Right renal pelvis (tissue), 4 donors: ENCODE data around the gene AK5. TPM values are rescaled to one million over a fixed set of nuclear protein-coding genes. Genes with fewer than 3 reads are reported as not detected.

Source experiments
- DNase-seq, 4 donors: peaks; one replicate each; pipeline ENCODE4 v3.0.0-alpha.2; 2013; ENCODE audit warnings: low read depth in 4 of 4, low spot score in 3 of 4, missing footprints in 1 of 4
- polyA plus RNA-seq, 4 donors: library from polyadenylated mRNA; unstranded; fragments of 120-200 nt; gene quantifications; one replicate each; pipeline ENCODE4 v1.2.1, GENCODE V29; 2013; ENCODE audit not compliant: insufficient read length in 4 of 4

The AK5 gene
- polyA plus RNA-seq, 4 donors, result 2.5 to 4.5 (median 3.6) TPM

DNA sequence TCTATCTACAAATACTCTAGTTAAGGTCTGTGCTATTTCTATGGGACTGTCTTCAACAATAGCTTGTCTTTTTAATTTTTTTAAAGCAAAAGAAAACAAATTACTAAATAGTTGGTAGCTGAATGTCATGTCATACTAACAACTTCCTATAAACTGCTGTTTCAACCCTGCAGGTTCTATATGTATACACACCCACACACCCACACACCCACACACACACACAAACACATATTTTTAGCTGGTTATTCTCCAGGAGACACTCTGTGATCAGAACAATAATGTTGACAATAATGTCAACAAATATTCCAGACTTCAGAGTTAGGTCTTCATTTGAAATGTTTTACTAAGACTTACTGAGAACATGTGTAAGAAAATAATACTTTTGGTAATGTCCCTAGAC, 66.7 kb downstream of the AK5 start:
- DNase-seq, result no peak

DNA sequence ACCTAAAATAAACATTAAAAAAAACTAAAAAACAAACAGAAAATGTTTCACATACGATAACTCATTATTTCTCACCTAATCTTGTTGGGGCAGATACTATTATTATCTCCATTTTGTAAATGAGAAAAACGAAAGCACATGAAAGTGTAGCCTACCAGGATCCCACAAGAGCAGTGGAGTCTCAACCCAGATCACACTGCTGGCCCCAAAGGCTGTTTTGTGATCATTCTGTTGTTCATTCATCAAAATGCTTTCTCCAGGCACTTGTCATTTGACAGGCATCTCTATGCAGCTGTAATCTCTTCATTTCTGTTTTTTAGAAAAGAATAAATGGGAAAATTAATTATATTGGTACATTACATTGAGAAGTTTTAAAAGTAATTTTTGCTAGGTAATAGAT, 67.5 kb downstream of the AK5 start:
- no peak for DNase-seq

DNA sequence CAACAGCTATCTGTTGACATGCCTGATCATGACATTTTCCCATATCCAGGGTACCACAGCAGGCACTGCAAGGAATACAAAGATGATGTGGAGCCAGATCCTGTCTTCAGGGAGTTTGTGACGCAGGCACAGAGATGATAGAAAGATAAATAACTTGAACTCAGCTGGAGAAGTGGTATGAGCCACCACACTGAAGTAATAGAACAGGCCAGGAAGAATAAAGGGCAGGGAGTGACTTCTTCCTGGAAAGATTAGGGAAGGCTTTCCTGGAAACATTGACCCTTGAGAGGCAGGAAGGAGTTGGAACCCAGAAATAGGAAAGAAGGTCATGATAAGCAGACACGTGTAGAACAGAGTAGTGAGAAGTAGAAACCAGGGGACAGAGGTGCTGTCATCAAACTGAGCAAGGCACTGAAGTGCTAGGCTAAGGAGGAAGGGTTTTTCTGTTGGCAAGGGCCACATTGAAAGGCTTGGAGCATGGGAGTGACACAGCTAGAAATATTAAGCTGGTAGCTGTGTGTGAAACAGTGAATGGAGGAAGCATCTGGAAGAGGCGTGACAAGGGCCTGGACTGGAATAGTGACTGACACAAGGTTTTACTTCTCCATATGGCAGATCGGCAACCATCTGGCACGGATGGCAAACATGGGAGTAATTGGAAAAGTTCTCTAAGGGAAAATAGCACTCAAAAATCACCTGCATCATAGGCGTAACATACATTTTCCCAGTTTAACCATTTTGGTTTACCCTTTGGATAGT, 68.4 kb downstream of the AK5 start:
- DNase-seq, result no peak

DNA sequence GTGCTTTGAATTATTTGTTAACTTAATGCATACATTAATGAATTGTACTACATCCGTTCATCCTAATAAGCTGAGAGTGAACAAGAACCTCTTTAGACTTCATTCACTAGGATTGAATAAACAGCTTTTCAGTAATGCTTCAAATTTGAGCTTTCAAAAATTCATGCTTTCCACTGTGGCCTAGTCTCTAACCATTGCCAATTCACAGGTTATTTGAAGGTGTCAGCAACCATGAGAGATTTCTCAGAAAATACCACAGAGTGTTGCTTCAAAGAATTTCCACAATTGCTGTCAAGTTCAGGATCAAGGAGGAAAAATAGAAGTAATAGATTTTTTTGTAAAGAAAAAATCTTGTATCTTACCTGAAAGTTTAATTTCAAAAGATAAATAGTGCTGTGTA, 72.7 kb downstream of the AK5 start:
- no peak for DNase-seq

DNA sequence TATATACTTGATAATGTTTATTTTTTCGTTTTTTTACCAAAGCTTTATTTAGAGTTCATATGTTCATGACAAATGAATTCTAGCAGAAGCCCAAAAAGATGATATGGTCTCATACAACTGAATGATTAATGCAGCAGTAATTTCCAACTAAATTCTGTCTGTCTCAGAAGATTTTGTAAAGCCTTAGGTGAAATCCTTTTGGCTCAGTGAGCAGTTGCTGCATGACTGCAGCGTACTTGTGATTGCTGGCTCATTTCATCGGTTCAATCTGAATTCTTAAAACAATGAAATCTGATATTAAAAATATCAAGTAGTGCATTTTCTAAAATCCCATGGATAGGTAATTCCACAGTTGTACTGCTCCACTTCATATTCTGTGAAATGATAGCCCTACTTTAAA, 73.2 kb downstream of the AK5 start:
- no peak for DNase-seq

DNA sequence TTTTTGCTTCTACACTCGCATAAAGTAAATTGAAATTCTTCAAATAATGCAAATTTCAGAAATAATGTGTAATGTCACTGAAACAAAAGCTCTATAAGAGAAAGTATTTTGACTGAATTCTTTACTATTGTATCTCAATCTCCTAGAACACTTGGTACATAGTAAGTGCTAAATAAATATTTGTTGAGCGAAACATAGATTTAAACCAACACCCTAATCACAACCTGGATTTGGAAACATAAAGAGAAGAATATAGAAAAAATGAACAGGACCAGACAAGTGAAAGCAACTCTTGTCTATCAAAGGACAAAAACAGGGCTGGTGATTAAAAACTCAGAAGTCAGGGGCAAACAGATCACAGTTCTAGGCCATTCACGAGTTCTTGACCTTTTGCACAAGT, 74.3 kb downstream of the AK5 start:
- no peak for DNase-seq

DNA sequence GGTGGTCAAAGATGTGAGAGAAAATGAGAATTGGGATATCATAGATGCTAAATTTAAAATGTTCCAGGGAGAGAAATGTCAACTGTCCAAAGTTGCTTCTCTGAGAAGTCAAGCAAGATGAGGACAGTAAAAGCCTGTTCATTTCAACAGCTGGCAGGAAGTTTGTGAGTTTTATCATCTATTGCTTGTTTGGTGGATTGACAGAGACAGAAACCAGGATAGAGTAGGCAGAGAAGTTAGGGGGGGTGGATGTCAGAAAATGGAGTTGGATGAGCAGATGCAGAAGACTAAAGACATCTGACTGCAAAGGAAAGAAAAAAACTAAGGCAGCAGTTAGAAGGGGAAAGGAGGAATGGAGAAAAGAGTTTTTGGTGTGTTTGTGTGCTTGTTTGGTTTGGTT, 78.4 kb downstream of the AK5 start:
- DNase-seq, result no peak

DNA sequence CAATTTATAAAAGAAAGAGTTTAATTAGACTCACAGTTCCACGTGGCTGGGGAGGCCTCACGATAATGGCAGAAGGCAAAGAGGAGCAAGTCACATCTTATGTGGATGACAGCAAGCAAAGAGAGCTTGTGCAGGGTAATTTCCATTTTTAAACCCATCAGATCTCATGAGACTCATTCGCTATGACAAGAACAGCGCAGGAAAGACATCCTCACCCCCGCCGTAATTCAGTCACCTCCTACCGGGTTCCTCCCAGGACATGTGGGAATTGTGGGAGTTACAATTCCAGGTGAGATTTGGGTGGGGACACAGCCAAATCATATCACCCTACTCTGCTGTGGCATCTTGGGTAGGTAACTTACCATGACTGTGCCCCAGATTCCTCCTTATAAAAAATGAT, 79.8 kb downstream of the AK5 start:
- no peak for DNase-seq

DNA sequence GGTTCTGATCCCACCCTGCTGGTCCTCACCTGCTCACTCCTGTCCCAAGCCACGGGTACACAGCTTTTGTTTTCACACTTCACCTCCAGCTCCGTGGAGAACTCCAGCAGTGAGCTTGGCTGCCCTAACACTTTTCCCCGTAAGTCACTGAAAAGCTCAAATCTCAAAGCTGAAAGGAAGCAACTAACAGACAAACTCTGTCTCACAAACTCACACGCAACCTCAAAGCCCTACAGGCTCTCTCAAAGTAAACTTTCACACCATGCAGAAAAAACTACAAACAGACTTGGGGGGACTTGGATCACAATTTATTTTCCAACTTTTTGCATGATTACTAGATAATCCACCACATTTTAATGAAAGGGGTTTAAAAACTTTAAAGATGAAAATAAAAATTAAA, 88.3 kb downstream of the AK5 start:
- no peak for DNase-seq

DNA sequence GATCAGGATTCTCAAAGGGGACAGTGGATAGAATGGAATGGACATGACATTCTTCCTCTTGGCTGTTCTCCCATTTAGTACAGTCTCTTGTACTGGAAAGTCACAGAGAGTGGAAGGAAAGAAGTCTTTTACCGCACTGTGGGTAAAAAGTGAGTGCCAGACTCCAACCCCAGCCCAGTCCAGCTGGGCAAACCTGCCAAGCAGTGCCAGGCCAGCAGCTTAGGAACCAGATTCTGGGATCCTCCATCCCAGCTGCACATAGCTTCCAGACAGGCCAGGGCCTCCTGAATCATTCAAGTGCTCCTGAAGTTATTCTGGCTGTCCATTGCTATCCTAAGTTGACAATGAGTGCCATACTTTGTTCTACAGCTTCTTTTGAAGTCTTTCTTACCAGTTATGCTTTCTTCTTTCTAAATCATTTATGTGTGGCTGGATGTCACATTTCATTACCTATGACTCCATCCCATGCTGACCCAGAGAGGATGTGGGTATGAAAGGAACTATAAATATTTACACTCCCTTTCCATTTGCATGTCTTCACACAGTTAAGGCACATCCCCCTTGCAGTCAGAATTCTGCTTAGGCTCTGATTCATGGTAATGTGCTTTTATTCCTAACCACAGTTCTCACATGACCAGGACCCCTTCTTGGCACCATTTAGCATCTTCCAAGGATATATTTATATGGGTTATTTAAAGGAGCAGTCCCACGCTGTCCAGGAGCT, 88.9 kb downstream of the AK5 start:
- DNase-seq, result no peak

DNA sequence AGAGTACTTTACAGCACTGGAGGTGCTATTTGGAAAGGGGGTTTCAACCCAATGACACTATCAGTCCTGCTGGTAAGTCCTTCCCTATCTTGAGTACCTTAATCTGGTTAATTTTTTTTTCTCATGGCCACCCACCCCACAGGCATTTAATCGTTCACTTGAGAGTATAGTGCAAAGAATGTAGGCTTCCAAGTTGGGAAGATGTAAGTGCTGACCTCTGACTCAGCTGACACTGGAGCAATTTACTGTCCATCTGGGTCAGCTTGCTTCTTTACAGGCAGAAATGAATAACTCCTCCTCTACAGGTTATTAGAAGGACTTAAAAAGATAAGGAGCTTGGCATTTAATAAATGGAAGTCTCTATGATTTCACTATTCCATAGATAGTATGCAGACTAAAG, 89.6 kb downstream of the AK5 start:
- DNase-seq, result no peak

DNA sequence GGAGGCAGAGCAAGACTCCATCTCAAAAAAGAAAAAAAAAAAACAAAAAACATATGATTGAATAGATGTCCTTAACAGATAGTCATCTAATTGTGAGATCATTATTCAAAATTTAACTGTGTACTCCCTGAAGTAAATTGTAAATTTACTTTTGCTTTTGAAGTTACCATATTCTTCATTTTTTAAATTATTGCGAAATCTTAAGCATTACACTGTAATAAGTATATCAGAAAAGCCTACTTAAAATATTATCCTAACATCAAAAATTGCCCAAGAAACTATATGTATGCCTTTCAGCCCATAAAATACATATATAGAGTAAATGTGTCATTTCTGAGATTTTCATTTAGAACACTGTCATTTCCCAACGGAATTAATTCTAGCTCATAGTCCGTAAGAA, 91.9 kb downstream of the AK5 start:
- no peak for DNase-seq

DNA sequence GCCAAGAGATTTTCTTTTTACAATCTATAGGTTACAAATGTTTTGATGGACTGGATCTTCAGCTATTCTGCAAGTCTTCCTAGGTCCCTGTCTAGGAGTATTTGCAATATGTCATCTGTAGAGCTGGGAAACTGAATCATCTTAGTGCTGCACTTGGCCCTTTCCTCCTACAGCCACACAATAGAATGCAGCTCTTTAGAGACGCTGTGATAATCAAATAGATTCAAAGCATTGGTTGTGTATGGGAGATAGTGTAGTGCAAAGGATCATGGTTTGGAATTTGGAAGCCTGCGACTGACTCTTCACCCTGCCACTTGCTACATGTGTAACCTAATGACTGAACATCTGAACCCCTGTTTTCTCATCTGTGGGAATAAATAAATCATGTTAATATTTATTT, 93.7 kb downstream of the AK5 start:
- DNase-seq, result no peak

DNA sequence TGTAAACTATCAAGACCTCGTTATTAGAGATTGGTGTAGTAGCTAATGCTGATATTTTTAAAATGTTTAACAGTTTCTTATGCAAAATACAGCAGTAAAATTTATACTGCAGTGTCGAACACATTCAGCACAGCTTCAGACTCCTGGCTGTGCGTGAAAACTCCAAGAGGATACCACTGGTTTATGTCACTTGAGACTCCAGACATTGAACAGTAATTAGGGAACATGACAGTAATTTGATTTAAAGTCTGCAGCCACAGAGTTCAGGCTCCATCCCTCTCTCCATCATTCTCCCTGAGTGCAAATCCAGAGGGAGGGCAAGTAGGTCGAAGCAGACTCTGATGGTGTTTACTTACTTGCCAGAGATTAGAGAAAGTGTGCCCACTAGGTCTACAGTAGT, 94.2 kb downstream of the AK5 start:
- DNase-seq, result no peak

DNA sequence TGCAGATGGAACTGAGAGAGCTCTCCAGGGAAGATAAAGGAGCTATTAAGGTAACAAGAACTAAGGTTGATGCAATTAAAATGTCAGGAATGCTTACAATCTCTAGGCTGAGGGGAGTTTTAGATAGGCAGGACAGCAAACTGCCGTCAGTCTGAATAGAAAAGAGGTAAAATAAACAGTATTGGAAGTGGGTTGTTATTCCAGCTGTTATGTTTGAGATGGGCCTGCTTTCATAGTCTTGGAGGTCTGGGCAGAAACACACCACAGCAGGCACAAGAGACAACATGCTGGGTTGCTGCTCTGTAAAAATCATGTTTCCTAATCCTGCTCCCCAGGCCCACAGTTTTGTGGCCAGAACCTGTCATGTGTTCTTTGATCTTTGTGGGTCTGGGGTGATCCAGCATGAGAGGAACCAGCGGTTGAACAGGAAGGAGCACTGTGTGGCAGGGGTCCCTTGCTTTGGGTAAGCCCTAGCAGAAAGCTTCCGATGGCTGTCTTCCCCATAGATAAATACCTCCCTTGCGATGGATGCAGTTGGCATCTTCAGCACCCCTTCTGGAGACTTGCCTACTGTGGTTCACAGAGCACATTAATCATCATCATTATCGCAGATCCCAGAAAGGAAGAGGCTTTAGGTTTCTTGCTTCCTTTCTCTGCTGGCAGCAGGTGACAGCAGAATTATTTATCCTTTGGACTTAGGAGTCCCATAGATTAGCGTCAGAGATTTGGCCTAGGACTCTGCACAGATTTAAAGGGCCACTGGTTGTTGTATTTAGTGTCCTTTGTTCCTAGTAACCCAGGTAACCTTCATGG, 97.1 kb downstream of the AK5 start:
- DNase-seq, result no peak

DNA sequence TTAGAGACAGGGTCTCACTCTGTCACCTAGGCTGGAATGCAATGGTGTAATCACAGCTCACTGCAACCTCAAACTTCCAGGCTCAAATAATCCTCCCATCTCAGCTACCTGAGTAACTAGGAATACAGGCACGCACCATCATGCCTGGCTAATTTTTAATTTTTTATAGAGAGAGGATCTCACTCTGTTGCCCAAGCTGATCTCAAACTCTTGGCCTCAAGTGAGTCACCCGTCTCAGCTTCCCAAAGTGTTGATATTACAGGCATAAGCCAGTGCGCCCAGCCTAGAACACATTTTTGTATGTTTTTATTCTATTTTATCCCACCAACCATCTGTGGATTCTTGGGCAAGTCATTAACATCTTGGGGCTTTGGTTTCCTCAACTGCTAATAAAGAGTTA, 100.5 kb downstream of the AK5 start:
- no peak for DNase-seq

DNA sequence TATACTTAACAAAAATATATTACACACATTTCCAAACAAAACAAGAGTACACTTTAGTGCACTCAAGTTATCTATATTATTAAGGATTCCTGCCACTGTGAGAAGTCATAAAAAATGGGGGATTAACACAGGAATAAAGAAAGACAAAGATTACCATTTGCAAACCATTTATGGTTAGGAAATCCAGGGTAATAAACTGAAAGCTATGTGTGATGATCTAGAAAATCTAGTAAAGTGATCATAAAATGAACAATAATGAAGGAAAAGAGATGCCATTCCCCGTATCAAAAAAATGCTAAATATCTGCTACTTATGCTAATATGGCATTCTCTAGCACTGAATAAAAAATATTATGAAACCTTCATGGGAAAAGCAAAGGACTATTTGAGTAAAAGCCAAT, 101.4 kb downstream of the AK5 start:
- no peak for DNase-seq

DNA sequence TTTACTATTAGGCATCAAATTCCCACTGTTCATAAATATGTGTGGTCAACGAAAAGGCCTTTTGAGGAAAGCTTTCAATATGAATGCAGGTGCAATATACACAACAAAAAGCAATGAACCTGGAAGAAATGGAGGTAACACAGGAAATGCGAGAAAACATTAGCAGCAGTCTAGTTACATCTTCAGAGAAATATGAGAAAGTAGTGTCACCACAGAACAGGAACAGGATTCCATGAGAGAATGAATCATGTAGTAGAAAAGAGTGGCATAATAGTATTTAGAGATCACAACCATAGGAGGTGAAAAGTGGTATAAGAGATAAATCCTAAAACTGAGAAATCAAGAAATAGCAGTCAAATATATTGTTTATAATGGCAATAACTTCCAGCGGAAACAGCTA, 103.7 kb downstream of the AK5 start:
- DNase-seq, result no peak

DNA sequence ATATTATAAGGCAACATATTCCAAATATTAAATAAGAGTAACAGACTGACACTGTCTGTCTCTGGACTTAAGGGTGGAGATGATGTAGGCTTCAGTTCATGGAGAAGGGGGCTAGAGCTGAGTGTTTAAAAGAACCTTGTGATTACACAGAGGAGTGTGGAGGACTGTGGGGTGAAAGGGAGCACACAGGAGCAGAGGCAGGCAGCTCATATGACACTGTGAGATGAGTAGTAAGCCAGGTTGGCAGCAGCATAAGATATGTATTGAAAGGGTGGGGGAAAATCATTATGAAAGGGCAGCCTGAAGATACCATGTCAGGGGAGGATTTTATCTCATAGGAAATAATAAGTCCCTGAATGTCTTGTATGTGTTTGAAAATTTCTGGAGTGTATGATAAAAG, 104.5 kb downstream of the AK5 start:
- no peak for DNase-seq

DNA sequence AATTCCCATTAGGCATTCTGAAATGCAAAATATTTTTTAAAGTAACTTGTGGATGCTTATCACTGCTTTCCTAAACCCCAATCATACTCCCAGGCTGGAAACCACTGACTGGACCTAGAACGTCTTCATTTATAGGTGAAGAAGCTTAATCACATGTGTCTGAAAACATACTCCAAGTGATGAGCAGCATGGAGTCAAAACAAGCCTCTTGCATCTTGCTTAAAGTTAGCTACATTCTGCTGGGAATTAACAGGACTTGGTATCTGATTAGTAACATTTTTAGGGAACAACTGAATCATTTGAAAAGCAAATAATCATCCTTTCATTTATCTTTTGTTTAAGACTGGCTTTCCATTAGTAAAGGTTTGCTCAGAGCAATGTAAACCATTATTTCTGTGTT, 105.7 kb downstream of the AK5 start:
- DNase-seq, result no peak

DNA sequence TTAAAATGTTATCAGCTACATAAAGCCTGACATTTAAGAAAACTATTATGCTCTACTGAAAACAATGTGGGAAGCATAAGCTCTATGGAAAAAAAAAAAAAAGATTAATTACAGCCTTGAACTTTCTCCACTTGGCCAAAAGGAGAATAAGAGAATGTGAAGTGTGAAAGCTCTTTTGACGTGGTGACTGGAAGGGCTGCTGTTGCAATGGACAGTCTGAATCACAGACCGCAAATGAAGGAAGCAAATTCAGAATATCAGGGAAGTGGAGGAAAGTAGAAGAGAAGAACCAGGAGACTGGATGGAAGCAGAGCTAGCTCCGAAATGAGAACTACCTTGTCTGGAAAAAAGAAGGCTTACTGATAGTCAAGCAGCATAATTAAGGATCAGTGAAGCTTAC, 106.8 kb downstream of the AK5 start:
- no peak for DNase-seq

DNA sequence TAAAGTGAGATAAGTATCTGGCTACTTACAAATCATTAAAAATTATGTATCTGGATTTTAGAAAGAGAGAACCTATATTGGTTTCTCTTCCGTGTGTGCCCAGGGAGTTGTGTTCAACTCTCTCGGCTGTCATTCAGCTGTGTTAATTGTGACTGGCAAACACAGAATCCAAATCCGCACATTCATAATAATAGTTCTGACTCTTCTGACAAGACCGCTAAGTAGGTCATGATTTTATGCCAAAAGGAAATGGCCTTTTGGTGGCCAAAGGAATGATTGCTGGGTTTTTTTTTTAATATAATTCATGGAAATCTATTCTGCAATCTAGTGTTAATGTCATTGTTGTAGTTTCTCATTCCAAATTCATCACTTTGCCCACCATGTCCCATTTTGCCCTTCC, 110.7 kb downstream of the AK5 start:
- no peak for DNase-seq
